NK-92 (cell line): ENCODE results near the gene SNAI3.

Source experiments
- DNase-seq: peaks from one replicate; lab custom pipeline; 2025; ENCODE audit not compliant: unreplicated experiment; lab: John Stamatoyannopoulos, UW

Gene SNAI3

DNA sequence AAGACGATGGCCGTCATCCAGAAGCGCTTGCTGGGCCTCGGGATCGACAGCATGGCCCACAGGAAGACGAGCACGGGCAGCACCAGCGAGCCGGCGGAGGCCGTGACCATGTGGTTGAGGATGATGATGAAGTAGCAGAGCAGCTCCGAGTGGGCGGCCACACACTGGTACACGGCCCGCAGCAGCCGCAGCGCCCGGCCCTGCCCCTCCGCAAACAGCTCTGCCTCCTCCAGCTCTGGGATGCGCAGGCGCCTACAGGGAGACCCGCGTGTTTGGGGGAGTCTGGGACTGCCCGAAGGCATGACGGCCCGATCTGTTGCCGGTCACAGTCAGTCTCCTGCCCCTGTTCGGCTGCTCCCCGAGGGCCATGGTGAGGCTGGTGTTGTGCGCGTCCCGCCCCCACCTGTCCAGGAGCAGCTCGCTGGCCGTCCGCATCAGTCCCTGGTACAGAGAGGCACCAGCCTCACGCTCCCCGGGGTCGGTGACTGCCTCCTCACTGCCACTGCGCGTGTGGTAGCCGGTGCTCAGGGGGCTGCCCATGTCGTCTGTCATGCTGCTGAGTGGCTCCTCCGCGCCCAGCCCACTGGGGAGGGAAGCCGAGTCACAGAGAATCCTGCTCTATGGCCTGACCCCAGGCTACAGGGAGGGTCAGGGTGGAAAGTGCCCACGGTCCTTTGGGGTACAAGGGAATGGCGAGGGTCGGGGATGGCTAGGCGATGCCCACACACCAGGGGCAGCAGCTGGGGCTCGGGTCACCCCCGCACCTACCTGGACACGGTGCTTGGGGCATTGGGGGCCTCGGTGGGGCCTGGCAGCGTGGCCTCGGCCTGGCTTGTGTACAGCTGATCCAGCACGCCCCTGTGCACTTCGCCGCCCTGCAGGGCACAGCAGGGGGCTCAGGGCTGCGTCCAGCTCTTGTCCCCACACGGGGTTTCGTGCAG is 35.8 kb upstream of the SNAI3 start:
- DNase-seq = no peak

DNA sequence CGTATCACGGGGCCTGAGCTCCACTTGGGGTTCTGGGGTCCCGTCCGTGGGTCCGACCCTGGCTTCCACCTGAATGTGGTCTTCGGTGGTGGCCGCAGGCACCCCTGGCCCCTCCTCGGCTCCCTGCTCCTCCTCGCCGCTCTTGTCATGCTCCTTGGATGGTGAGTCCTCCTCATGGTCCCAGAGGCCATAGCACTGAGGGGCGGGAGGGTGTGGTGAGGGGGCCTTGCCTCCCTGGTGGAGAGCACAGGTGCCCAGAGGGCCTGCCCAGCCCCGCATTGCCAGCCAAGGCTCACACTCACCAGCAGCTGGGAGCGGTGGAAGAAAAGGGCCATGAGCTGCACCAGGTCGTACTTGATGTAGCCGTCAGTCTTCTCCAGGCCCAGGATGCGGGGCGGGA is 34.9 kb upstream of the SNAI3 start:
- no peak for DNase-seq

DNA sequence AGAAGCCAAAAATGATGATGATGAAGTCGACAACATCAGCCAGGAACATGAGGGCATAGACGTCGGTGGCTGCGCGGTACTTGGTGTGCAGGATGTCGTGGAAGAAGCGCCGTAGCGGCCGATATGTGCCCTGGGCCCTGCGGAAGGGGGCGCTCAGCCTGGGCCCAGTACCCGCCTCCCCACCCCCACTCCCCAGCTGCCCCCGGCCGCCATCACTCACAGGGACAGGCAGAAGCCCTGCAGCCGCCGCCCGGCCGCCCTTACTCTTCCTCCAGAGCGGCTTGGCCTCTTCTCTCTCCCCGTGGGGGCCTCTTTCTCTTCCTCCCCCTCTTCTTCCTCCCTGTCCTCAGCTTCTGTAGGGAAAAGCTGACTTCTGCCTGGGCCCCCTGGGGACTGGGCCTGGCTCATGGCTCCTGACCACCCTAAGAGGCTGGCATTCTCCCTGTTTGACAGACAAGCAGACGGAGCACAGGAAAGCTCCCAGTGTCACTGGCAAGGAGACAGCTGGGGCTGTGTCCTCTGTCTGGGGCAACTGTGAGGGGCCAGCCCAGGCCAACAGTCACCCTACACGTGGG is 34.2 kb upstream of the SNAI3 start:
- DNase-seq = no peak

DNA sequence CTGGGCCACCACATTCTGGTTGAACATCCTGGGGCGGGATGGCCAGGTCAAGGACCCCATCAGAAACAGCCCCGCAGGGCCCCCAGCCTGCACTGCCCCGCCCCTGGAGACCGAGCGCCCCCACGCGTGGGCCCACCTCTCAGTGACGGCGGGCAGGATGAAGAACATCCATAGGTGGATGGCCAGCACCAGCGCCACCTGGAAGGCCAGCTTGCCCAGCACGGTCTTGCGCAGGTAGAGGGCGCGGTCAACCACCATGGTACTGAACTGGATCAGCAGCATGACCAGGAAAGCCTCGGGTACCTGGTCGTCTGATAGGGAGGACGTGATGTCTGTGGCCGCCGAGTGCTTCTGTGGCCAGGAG is 33.6 kb upstream of the SNAI3 start:
- no peak for DNase-seq

DNA sequence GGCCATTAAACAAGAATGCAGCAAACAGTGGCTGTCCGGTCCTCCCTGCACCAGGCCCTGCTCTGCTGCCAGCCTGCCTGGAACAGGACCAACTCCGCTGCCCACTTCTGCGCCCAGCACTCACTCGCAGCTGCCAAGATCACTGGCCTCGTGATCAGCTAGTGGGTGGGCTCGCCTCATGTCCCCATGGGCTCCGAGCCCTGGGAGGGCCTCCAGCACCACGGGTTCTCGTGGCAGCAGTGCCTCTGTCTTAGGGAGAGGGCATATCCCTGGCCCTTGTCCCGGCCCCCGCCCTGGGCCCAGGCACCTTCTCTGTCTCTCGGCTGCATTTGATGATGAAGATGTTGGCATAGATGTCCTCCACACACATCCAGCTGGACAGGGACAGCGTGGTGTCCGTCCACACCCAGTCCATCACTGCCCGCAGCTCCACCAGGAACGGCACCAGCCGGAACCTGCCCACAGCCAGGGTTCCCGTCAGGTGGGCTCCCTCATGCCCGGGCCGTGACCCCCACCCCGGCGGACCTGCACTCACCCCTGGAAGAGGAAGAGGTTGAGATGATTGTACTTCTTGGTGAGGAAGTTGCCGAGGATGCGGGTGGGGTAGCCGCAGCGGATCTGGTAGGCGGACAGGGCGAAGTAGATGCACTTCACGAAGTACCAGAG is 33.1 kb upstream of the SNAI3 start:
- DNase-seq = no peak

DNA sequence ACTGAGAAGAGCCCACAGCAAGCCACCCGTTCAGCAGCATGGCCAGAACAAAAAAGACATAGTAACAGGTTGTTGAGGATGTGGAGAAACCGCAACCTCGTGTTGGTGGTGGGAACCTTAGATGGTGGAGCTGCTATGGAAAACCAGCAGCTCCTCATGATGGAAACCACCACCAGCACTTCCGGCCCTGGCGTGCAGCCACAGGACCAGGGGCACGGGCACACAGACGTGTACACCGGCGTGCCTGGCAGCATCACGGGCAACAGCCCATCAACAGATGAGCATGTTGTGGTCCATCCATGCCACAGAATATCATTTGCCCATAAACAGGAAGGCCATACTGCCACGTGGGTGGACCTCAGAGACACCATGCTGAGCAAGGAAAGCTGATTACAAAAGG is 31.9 kb upstream of the SNAI3 start:
- no peak for DNase-seq

DNA sequence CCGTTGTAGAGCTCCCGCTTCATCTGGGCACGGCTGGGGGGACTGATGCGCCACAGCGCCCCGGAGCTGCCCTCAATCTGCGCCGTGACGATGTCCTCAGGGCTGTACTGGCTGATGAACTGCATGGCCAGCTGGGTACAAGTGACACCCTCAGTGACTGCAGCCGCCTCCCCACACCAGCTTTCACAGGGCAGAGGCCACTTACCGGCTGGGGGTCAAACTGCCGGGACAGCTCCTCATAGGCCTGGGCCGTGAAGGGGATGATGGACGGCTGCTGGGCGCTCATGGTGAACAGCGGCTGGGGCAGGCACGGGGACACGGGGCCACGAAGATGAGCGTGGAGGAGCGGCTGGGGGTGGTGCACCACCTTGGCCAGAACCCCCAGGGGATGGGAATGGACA is 30.3 kb upstream of the SNAI3 start:
- DNase-seq = no peak

DNA sequence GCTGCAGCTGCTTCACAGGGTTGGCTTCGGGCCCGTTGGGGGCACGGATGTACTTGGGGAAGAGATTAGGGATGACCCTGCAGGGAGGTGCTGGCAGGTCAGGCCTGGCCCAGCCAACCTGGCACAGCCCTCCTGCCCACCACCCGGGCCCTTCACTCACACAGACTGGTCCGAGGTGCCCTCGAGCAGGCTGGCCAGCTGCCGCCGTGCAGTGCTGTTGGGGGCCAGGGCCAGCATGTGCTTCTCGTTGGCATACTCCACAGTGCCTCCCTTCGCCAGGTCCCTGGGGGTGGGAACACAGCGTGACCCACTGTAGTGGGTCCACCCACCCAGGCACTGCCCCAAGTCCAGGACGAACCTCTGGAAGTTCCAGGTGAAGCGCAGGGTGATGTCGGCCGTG is 29.9 kb upstream of the SNAI3 start:
- no peak for DNase-seq

DNA sequence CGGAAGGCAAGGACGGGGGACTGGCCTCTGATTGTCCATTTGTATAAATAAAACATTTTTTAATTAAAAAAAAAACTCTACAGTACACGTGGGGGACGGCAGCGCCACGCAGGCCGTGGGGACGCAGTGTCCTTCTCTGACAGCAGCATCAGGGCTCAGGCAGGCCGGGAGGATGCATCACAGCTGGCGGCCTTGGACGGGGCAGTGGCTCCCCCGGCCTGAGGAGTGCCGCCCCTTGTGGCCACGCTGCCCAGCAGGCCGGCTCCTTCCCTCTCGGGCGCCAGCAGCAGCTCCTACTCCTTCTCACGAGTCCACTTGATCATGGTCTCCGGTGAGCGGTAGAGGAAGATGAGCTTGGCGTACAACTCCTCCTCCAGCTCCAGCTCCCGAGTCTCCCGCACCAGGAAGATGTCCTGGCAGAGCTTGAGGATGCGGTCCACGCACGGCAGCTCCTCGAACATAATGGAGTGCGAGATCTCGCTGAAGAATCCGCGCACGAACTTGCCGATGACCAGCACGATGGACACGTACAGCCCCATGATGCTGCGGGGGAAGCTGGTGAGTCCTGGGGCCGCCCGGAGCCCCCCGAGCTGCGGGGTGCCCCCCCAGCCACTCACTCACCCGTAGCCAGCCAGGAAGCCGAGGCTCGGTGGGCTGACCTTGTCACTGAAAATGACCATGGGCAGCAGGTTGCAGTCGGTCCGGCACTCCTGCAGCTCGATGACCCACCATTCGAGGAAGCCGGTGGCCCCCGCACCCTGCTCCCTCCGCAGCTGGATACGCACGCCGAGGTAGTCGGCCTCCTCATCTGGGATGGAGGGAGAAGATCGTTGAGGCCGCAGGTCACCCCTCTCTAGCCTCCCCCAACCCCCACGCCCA is 29.2 kb upstream of the SNAI3 start:
- DNase-seq = no peak

DNA sequence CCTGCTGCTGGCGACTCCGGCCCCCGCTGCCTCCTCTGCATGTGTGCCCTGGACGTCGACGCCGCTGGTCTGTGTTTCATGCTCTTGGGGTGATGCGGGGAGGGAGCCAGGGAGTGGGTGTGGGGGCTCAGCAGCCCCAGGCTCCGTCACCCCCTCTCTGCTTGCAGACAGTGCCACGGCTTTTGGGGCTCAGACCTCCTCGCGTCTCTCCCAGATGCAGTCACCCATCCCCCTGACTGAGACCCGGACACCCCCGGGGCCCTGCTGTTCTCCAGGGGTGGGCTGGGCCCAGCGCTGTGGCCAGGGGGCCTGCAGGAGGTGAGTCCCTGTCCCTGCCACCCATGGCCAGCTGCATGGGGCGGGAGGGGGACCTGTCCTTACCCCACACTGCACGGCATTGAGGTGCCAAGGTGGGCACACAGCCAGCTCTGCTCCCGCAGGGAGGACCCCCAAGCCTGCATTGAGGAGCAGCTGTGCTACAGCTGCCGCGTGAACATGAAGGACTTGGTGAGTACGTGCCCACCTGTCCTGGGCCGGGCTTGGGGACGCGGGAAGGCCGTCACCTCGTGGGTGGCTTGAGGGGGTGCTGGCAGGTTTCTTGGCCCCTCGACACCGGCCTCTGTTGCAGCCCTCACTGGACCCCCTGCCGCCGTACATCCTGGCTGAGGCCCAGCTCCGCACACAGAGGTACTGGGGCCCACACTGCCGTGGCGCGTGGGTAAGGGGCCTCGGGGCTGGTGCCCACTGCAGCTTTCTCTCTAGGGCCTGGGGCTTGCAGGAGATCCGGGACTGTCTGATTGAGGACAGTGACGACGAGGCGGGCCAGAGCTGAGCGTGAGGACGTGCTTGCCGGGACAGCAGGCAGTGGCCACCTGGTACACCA is 28.4 kb upstream of the SNAI3 start:
- DNase-seq = no peak

DNA sequence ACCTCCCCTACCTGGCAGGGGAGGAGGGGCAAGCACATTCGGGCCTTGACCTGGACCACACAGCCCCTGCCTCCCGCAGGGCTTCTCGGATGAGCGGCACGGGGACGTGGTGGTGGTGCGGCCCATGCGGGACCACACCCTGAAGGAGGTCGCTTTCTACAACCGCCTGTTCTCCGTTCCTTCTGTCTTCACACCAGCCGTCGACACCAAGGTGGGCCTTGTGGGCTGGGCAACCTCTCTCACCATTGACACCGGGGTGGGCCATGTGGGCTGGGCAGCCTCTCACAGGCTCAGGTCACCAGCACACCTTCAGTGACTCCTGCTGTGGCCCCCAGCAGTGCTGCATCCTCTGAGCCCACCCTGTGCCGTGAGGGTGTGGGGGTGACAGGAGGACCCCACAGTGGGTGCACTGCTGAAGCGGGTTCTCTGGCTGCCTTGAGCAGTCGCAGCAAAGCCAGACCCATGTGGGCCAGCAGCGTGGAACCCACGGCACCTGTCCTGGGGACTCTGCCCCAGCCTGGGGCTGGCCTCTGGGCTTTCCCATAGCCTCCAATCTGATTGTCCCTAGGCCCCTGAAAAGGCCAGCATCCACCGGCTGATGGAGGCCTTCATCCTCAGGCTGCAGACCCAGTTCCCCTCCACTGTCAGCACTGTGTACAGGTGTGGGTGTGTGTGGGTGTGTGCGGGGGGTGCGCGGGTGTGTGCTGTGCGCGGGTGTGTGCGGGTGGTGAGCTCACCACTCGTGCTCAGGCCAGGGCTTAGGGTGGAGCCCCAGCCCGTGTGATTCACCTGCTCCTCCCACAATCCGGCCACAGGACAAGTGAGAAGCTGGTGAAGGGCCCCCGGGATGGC is 27.5 kb upstream of the SNAI3 start:
- no peak for DNase-seq

DNA sequence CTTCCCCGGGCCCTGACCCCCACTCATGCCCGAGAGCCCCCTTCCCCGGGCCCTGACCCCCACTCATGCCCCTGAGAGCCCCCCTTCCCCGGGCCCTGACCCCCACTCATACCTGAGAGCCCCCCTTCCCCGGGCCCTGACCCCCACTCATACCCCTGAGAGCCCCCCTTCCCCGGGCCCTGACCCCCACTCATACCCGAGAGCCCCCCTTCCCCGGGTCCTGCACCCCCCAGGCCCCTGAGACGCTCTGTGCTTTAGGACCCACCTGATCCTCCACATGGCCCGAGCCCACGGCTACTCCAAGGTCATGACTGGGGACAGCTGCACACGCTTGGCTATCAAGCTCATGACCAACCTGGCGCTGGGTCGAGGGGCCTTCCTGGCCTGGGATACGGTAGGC is 26.7 kb upstream of the SNAI3 start:
- DNase-seq = no peak

DNA sequence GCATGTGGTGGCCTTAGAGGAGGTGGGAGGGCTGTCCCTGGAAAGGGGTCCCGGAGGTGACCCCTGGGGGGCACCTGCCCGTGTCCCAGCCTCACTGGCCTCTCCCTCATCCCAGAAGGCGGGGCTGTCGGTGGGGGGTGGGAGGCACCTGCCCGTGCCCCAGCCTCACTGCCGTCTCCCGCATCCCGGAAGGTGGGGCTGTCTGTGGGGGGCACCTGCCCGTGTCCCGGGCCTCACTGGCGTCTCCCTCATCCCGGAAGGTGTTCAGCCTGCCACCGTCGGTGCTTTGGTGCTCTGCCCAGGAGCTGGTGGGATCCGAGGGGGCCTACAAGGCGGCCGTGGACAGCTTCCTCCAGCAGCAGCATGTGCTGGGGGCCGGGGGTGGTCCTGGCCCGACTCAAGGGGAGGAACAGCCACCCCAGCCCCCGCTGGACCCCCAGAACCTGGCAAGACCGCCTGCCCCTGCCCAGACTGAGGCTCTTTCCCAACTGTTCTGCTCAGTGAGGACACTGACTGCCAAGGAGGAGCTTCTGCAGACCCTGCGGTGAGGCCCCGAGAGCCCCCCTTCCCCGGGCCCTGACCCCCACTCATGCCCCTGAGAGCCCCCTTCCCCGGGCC is 26.2 kb upstream of the SNAI3 start:
- no peak for DNase-seq

DNA sequence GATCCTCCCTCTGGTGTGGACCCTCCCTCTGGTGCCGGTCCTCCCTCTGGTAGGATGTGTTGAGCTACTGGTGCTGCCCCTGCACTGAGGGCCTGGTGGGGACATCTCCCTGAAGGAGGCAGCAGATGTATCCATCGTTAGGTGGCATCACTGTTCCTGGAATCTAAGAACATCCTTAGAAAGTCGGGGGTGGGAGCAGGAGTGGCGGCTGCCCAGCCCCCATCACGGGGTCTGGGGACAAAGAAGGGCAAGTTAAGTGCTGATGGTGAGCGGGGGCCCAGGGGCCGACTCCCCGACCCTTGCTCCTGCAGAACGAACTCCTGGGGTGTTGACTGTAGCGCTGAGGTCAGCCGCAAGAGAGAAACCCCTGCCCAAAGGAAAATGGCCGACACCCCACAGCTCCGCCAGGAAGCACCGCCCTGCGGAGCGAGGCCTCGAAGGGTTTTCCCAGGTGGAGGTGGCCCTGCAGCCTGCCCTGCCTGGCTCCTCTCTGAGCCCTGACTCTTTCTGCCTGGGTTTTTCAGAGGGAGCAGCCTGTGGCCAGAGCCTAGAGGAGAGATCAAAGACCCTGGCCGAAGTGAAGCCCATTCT is 25.5 kb upstream of the SNAI3 start:
- DNase-seq = no peak

DNA sequence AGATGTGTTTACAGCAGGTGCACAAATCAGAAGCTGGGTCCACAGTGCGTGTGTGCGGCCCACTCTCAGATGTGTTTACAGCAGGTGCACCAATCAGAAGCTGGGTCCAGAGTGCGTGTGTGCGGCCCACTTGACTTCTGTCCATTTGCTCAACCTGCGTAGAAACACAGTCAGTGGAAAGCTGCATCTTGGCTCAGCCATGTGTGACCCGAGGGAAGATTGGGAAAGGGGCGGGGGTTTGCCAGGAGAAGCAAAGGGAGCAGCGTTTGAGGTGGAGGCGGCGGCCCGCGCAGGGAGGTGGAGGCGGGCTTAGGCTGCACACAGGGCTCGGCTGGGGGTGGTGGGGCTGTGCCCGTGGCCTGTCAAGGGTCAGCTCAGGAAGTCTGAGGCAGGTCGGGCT is 24.2 kb upstream of the SNAI3 start:
- no peak for DNase-seq

DNA sequence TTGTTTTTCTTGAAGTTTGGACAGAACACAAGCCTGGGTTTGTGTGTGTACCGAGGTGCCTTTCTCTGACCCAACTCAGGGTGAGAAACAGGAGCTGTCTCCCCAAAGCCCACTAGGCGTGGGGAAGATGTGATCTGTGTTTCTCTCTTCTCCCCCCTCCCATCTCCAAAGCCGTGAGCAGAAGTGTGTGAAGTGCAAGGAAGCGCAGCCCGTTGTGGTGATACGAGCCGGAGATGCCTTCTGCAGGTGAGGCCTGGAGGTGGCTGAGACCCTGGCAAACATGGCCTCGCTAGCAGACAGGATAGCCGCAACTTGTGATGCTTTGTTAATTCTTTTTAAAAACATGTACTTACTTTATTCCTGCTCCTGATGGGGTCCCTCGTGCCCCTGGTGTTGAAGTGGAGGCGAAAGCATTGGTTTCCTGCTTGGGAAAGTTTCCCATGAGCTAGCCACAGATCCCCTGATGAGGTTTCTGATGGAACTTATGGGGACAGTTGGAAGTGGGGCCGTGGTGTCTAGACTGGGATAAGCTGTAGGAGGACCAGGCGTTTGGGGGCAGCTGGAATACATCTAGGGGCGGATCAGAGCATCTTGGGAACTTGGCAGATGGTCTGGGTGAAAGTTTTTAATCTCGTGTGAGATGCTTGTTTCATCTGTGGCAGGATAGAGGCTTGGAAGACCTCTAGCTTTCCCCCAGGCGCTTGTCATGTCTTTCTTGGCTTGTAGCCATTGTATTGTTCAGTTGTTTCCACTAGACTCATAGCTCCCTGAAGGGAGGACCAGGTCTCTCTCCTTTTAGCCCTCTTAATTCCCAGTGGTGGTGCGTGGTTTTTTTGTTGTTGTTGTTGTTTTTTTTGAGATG is 20.9 kb upstream of the SNAI3 start:
- no peak for DNase-seq

DNA sequence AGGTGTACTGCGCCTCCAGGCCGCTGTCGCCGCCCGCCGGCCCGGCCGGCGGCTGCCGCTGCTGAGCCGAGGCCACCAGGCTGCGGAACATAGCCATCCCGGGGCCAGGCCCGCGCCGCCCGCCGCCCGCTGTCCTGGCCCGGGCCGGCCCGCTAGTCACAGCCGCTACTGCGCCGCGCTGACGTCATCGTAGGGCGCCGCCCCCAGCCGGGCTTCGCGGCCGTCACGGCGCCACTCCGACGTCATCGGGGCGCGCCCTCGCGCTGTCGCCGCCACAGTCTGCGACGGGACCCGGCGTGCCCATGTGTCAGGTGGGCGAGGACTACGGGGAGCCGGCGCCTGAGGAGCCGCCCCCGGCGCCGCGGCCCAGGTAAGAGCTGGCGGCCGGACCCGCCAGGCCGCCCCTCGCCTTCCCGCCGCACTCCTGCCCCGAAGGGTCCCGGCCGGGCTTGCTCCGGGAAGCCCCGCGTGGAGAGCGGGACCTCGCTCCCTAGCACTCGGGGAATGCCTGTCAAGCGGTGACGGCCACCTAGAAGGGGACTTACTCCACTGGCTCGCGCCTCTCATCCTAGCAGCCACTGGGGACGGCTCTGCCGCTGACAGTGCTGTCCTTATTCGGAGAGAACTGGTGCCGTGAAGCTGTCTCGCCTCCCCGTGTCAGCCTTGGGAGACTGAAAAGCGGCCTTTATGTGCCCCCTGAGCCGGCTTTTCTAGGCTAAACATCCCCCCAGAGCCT is 20.1 kb upstream of the SNAI3 start, which contains the start of the genes CTU2 and RNF166:
Gene CTU2 (plus strand): TSS at position 275 of the 736 bp plus-strand sequence. CDS start 28 bp downstream, at position 303.
Gene RNF166 (minus strand): TSS at position 180 of the 736 bp plus-strand sequence. CDS start 83 bp downstream, at position 97.
- DNase-seq = peak; percentile 25
